ENCODE measurements around the gene ZP1. TPM values are rescaled to one million over a fixed set of nuclear protein-coding genes. Genes with fewer than 3 reads are reported as not detected.

ZP1 gene
- total and polyA plus RNA-seq, 2 experiments from 2014 or later: not detected

- Mint-ChIP-seq H3K27ac (peak overlapping the region; percentile 95), H3K4me3 (no peak overlapping the region), H3K27me3 (ENCODE audit: insufficient read depth, low read depth, poor library complexity) (no peaks in the 10 kb centered on the region), H3K36me3 (ENCODE audit: low read depth) (peaks cover 93% of the 10 kb centered on the region), H3K9me3 (no peaks in the 10 kb centered on the region), H3K4me1 (peaks cover 4% of the 10 kb centered on the region)
- peak; percentile 74 for DNase-seq (ENCODE audit: low spot score)
- Histone ChIP-seq H2AFZ (no peak overlapping the region), H3K27ac (ENCODE audit: low read depth) (0 out of 2 replicates have a peak overlapping the region, but pooled peaks have one; percentile 9), H4K20me1 (replicated peaks; ENCODE audit: insufficient read depth) (peaks cover 30% of the 10 kb centered on the region), H3K79me2 (replicated peaks; ENCODE audit: insufficient read depth) (peaks cover 20% of the 10 kb centered on the region), H3K36me3 (ENCODE audit: insufficient read depth) (peaks cover 54% of the 10 kb centered on the region), H3K4me3 (no peak overlapping the region), H3K4me2 (no peak overlapping the region), H3K4me1 (ENCODE audit: insufficient read depth) (no peaks in the 10 kb centered on the region), H3K9me2 (ENCODE audit: insufficient read depth) (no peaks in the 10 kb centered on the region), H3F3A (replicated peaks; ENCODE audit: low read depth) (no peaks in the 10 kb centered on the region), H3K27me3 (ENCODE audit: insufficient read depth) (no peaks in the 10 kb centered on the region)
- ATAC-seq: peak; percentile 89
- TF ChIP-seq ZNF462 (CRISPR knock-in tag; IDR thresholded peaks at IDR 0.05): no peak
- TF ChIP-seq, protein P1, sequence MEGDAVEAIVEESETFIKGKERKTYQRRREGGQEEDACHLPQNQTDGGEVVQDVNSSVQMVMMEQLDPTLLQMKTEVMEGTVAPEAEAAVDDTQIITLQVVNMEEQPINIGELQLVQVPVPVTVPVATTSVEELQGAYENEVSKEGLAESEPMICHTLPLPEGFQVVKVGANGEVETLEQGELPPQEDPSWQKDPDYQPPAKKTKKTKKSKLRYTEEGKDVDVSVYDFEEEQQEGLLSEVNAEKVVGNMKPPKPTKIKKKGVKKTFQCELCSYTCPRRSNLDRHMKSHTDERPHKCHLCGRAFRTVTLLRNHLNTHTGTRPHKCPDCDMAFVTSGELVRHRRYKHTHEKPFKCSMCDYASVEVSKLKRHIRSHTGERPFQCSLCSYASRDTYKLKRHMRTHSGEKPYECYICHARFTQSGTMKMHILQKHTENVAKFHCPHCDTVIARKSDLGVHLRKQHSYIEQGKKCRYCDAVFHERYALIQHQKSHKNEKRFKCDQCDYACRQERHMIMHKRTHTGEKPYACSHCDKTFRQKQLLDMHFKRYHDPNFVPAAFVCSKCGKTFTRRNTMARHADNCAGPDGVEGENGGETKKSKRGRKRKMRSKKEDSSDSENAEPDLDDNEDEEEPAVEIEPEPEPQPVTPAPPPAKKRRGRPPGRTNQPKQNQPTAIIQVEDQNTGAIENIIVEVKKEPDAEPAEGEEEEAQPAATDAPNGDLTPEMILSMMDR (conservative IDR thresholded peaks at IDR 0.05; ENCODE audit: low read depth in 2 of 2): peak; percentile 83 to 94
Measured at GRCh38 chr11:60899046-60899936, 31.9 kb downstream of the ZP1 start.

Data from GM23338 (cell line).